SK-MEL-5 (cell line): ENCODE results near the gene HCLS1. TPM values are rescaled to one million over a fixed set of nuclear protein-coding genes. Genes with fewer than 3 reads are reported as not detected.
"Not testable (repeated sequence)": the region's sequence is repeated elsewhere in the genome, so short reads cannot be mapped to it uniquely, and the experiment has no call there.

Experiments used
- DNase-seq: peaks from one replicate; pipeline ENCODE4 v3.0.0-alpha.2; 2016; ENCODE audit warnings: low read depth, low spot score
- in situ Hi-C: cut with HindIII; loops from 2 replicates; pipeline ENCODE4 v1.10.0; 2016; ENCODE audit warnings: low sequenced_read_pairs, high pct_unique_total_duplicates, low pct_unique_long_range_greater_than_20kb
- polyA plus RNA-seq, 2 experiments: library from polyadenylated mRNA; depleted of rRNA; stranded (reverse); fragments of >200 nt; gene quantifications; 2 replicates each; pipeline ENCODE4 v1.2.3, GENCODE V29; 2015
- total RNA-seq: library from RNA; depleted of rRNA; stranded (reverse); fragments of >200 nt; shearing (Covaris generic); gene quantifications from 2 replicates; pipeline ENCODE4 v1.2.3, GENCODE V29; 2014; rRNA removed

Gene HCLS1, protein sequence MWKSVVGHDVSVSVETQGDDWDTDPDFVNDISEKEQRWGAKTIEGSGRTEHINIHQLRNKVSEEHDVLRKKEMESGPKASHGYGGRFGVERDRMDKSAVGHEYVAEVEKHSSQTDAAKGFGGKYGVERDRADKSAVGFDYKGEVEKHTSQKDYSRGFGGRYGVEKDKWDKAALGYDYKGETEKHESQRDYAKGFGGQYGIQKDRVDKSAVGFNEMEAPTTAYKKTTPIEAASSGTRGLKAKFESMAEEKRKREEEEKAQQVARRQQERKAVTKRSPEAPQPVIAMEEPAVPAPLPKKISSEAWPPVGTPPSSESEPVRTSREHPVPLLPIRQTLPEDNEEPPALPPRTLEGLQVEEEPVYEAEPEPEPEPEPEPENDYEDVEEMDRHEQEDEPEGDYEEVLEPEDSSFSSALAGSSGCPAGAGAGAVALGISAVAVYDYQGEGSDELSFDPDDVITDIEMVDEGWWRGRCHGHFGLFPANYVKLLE
- 0.13 TPM in 1 of 2 replicates, not detected in the other for total RNA-seq
- polyA plus RNA-seq (2015; cell fraction: cytosol; rRNA removed): 0.05 and 0.08 TPM in 2 replicates
- polyA plus RNA-seq (2015; cell fraction: nucleus; rRNA removed): 0.20 and 0.41 TPM in 2 replicates

DNA sequence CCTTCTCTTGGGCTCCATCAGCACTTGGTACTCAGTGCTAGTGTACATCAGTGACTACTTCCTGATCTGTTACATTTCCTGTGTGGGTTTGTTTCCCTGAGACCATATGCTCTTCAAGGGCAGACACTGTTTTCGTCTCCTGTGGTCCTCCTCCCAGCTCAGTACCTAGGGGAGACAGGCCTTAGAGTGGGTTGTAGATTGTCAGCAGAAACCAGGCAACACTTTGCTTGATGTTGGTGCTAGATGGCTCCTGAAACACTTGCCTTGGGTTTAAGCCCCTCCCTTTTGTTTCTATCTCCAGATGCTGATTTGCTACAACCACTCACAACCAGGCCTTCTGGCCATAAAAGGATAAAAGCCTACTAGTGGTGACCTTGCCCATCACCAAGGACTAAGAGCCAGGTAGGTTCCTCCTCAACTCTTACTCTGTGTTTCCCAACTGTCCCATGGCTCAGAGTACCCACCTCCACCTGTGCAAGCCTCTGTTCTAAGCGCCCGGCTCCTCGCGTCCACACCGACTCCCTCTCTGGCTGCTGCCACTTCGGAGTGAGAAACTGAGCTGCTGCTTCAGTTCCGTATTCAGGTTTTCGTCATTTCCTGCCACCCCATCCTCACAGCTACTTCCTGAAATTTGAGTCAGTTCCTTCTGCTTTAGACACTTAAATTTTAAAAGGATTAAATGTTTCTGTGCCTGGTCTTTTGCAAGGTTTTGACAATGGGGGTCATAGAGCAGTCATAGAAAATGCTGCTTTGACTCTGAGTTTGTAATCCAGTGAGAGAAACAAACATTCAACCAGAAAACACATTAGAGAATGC lies at the start of gene HCLS1:
Gene HCLS1 (minus strand): TSS at position 548 of the 816 bp plus-strand sequence. CDS start 2,556 bp downstream, outside the sequence.
- in situ Hi-C loops: no loop called here
- DNase-seq: no peak

DNA sequence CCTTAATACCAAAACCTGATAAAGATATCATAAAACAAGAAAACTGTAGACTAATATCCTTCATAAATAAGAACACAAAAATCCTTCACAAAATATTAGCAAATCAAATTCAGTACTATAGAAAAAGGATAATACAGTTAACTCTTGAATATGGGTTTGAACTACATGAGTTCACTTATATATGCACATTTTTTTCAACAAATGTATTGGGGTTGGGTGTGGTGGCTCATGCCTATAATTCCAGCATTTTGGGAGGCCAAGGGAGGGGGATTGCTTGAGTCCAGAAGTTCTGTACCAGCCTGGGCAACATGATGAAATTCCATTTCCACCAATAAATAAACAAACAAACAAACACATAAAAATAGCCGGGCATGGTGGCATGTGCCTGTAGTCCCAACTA lies 49.6 kb upstream of the HCLS1 start:
- no peak for DNase-seq
- in situ Hi-C loops: no loop called here

DNA sequence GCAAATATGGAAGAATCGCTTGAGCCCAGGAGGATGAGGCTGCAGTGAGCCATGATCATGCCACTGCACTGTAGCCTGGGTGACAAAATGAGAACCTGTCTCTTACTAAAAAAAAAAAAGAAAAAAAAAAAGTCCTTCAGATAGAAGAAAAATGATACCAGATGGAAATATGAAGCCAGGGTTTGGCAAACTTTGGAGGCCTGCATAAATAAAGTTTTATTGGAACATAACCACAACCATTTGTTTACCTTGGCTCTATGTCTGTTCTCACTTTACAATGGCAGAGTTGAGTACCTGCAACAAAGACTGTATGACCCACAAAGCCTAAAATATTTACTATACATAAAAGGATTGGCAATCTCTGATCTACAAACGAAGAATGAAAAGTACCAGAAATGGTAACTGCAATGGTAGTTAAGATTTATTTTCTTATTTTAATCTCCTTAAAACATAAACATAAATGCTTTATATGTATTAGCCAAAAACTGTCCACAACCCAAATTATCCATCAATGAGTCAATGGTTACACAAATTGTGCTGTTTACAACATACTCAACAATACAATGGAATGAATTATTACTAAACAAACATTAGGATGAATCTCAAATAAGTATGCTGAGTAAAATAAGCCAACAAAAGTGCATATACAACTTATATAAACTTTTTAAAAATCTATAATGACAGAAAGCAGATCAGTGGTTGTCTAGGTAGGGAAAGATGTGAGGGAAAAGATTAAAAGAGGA lies 47.0 kb upstream of the HCLS1 start:
- in situ Hi-C loops: no loop called here
- no peak for DNase-seq

DNA sequence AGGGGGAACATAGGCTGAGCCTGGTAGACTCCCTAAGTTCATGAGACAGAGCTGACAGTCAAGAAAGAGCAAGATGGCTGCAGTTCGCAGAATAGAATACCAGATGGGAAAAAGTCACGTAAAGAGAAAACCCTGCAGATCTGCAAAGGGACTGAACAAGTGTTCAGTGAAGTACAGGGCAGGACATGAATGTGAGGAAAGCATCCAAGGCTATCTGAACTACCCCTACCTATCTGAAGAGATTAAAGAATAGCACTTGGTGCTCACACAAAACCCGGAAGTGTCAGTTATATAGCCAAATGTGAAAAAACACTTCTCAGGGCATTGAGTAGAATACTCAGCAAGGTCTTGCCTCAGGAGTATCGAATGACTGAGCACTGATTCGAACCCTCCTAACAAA lies 44.8 kb upstream of the HCLS1 start:
- in situ Hi-C loops: no loop called here
- DNase-seq: no peak

DNA sequence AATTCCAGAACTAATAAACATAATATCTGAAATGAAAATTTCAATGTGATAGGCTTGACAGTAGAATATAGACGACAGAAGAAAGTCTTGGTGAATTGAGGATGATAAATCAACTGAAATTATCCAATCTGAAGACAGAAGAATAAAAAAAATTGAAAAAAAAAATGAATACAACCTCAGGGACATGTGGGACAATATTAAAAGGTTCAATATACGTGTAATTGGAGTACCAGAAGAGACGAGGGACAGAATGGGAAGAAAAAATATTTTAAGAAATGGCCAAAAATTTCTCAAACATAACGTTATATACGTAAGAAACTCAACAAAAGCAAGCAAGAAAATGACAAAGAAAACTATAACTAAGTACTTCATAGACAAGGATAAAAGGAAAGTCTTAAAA lies 43.3 kb upstream of the HCLS1 start:
- DNase-seq: no peak
- in situ Hi-C loops: no loop called here

DNA sequence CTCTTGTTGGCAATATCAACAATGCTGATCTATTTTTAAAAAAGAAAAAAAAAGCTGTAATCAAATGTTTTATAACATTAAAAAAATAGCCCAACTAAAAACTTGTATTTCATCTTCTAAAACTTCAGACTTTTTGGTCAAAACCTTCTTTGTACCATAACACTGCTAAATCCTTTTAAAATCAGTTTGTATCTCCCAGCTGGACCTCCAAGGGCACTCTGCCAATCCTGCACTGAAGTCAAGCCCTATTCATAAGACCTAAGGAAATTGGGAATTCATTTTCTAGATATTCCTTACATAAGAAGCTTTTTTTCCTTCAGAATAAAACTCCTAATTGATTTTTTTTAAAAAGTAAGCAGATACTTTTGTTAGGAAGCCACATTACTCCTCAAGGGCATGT lies 38.2 kb upstream of the HCLS1 start:
- DNase-seq: no peak
- in situ Hi-C loops: no loop called here

DNA sequence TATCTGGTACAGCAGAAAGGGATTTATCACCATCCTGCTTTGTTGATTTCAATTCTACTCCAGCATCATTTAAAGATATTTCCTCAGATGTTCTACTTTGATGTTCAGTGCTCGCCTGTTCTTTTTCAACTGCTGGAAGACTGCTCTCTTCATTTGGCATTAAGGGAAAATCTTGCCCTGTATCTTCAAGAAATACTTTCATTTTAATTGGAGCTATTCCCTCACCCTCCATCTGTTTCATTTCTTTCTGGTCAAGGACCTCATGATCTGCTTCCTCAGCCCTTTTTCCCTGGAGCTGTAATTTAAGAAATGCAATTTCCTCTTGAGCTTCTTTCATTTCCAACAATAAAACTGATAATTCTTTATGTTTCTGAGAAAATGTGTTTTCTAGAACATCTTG lies 37.8 kb upstream of the HCLS1 start:
- DNase-seq: no peak
- in situ Hi-C loops: no loop called here

DNA sequence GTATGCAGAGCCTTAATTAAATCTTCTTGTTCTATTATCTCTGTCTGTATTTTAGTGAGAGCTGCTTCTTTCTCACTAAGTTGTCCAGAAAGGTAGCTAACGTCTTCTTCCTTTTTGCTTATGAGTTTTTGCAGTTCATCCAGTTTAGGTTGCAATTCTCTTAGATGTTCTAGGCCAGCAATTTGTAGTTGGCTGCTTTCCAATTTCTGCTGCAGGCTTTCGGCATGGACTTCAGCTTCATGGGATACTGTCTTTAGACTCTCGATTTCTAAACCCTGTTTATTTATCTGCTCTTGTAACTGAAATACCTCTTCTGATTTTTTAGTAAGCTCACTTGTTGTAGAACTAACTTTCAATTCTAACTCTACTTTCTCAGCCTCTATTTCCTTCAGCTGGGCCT lies 35.5 kb upstream of the HCLS1 start:
- in situ Hi-C loops: no loop called here
- no peak for DNase-seq

DNA sequence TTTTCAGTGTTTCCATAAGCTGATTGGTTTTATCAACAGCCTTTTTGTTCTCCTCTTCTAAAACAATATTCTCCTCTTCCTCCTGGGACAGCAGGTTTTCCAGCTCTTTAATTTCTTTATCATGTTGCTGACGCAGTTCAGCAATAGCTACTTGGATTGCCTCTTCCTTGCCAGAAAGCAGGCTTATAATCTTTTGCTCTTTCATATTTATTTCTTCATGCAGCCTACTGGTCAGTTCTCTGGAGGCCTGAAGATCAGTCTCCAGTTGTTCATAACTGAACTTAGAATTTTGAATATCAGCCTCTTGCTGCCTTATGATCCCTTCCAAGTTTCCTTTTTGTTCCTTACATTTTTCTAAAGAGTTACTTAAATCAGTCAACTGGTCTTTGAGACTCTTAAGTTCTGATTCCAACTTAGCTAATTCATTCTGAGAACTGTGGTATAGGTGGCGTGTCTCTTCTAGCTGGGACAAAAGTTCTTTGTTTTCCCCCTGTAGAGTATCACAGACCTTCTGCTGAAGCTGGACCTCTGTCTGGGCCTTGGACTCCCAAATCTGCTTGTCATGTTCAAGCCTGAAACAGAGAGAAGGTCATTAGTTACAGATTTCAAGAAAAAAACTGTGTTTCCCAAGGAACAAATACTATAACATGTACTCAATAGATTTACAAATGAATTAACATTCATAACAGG lies 31.5 kb upstream of the HCLS1 start:
- no peak for DNase-seq
- in situ Hi-C loops: no loop called here

DNA sequence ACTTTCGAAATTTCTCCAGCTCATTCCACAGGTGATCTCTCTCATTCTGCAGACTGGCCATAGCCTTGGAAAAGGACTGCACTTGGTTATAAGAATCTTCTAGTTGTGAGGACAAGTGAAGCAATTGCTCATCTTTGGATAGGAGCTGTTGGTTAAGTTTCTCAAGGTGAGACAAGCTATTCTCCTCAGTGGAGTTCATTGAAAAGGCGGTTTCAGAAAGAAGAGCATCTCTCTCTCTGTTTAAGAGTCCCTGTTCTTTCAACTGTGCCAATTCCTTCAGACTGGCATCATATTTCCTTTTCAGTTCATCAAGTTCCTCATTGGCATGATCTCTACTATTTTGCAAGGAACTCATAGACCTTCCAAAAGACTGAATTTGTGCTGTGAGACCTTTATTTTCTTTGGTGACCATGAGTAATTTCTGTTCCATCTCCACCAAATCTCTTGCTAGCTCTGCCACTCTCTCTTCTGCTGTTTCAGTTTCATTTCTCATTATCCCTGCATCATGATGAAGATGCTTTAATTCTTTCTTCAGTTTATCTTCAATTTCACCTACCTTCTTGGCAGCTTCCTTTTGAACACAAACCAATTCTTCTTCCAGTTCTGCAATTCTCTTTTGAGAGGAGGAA lies 30.2 kb upstream of the HCLS1 start:
- in situ Hi-C loops: no loop called here

DNA sequence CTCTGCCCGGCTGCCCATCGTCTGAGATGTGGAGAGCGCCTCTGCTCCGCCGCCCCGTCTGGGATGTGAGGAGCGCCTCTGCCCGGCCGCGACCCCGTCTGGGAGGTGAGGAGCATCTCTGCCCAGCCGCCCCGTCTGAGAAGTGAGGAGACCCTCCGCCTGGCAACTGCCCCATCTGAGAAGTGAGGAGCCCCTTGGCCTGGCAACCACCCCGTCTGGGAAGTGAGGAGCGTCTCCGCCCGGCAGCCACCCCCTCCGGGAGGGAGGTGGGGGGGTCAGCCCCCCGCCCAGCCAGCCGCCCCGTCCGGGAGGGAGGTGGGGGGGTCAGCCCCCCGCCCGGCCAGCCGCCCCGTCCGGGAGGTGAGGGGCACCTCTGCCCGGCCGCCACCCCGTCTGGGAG lies 28.0 kb upstream of the HCLS1 start:
- DNase-seq, in situ Hi-C loops: not testable (repeated sequence)

More for the DNA sequence above, 30.2 kb upstream of the HCLS1 start:
- no peak for DNase-seq

DNA sequence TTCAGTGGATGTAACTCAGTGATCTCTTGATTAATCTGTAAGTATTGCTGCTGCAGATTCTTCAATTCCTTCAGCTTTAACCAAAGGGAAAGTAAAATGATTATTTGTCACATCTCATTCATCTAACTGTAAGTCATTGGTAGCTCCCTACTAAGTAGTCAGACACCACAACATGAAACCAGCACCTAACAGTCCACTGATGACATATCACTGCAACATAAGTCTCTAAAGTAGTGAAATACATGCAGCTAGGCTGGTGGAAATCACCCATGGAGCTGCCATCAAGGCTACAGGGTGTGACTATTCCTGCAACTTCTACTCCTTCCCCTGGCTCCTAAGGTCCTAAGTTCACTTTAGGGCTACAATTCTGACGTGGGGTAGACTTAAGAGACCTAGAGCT lies 21.1 kb upstream of the HCLS1 start:
- in situ Hi-C loops: no loop called here
- no peak for DNase-seq

DNA sequence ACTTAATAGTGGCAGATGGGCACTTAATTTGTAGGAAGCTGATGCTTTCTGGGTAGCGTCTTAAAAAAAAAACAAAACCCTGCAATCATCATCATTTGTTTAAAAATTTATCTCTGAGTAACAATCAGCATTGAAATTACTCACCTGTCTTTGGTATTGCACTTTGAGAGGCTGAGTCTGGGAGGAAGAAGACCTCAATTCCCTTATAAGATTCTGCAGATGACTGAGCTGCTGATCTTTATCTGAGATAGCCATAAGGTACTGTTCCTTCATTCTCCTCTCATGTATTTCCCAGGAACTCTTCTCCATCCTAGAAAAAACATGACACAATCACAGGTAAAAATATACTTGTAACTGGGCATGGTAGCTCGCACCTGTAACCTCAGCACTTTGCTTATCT lies 16.4 kb upstream of the HCLS1 start:
- in situ Hi-C loops: no loop called here
- no peak for DNase-seq

DNA sequence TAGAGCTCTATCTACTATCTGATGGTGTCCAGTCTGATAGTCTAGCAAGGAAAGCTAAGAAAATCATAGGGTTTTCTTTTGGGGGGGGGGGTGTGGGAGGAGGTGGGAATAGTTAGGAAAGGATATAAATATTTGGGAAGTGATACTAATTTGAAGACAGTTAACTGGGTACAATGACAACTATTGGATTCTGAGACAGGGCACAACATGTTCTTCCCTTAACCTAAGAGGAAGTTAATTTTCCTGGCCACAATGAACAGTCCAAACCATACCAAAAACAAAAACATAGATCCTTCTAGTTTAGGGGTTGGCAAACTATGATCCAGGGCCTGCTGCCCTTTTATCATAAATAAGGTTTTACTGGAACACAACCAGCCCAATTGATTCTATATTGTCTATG lies 10.0 kb upstream of the HCLS1 start:
- DNase-seq: no peak
- in situ Hi-C loops: no loop called here

DNA sequence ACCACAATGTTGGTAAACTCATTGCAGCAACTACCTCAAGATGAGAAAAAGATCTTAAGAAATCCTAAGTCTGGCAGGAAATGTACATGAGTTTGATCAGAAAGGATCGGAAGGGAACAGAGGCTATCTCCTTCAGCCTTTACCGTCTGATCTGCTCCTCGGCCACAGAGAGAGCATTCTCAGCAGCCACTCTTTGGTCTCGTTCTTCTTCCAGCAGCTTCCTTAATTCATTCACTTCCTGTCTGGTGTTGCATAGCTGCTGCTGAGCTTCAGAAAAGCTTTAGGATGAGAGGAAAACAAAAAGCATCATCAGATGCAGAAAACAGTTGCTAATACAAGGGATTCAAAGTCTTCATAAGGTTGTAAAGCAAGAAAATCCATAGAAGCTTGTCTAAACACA lies 6.6 kb upstream of the HCLS1 start:
- in situ Hi-C loops: no loop called here
- no peak for DNase-seq

DNA sequence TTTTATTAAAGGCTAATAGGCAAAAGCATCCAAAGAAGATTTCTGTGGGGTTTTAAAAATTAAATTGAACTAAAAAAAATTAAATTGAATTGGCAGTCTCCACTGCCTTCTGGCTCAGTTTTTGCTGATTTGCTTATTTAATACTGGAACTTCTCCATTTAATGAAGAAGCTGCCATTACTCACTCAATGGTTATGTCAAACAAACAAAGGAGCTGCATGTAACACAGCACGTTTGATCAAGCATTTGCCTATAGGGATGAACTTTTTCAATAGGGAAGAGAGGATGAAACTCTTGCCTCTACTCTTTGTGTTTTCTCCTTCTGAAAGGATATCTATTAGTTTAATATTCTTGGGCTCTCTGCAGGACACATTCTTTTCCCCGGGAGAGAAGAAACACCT lies 4.8 kb upstream of the HCLS1 start:
- no peak for DNase-seq

More for the DNA sequence above, 4.8 kb upstream of the HCLS1 start:
- in situ Hi-C loops: no loop called here
